K562 (cell line): Measurements from ENCODE around the gene U2SURP.

Experiments used
- ADNP ChIP-seq: fragments of 200-800 bp; sonication (Bioruptor generic); IDR thresholded peaks from 2 replicates; pipeline ENCODE4 v1.6.1; 2016; ENCODE audit warnings: missing genetic modification characterization, missing compliant biosample characterization
- CHD2 ChIP-seq: IDR thresholded peaks from 2 replicates; pipeline ENCODE4 v1.6.1; 2011; ENCODE audit warnings: low read depth, low read length
- EZH2 ChIP-seq: IDR thresholded peaks from 2 replicates; pipeline ENCODE4 v1.6.1; 2012; ENCODE audit warnings: low read depth, mild to moderate bottlenecking, inconsistent platforms, low read length, borderline replicate concordance
- MCM5 ChIP-seq: fragments of 450-650 bp; IDR thresholded peaks from 2 replicates; pipeline ENCODE4 v1.6.1; 2016; ENCODE audit warnings: low read depth
- NFRKB ChIP-seq: fragments of 450-650 bp; IDR thresholded peaks from 2 replicates; pipeline ENCODE4 v1.6.1; 2016; ENCODE audit warnings: low read depth
- THRA ChIP-seq: fragments of 450-650 bp; IDR thresholded peaks from 2 replicates; pipeline ENCODE4 v1.6.1; 2017; ENCODE audit warnings: mild to moderate bottlenecking, moderate library complexity
- ZBTB26 ChIP-seq: fragments of 450-650 bp; formaldehyde crosslinking; IDR thresholded peaks from 2 replicates; pipeline ENCODE4 v1.4.0; 2022; ENCODE audit warnings: missing genetic modification characterization
- TF ChIP-seq, protein P1 (sequence below): fragments of 250-450 bp; sonication (Bioruptor Pico); IDR thresholded peaks from 2 replicates; pipeline ENCODE4 v1.8.0; 2022; ENCODE audit warnings: moderate library complexity, mild to moderate bottlenecking, inconsistent platforms
- TF ChIP-seq, protein P2 (sequence below), 3 experiments: IDR thresholded peaks in 2 of 3; conservative IDR thresholded peaks in 1 of 3; 2 replicates each; pipeline ENCODE4 v1.5.1; 2011 to 2012; ENCODE audit warnings: low read length in 3 of 3, mild to moderate bottlenecking in 3 of 3, control low read depth in 2 of 3, improper control_type of control experiment in 1 of 3, inconsistent platforms in 1 of 3, low read depth in 1 of 3, mixed read lengths in 1 of 3, moderate library complexity in 1 of 3; ENCODE audit not compliant: insufficient read depth in 2 of 3
- TF ChIP-seq, protein P3 (sequence below): fragments of 250-450 bp; sonication (Bioruptor Pico); IDR thresholded peaks from 2 replicates; pipeline ENCODE4 v1.5.0; 2021; ENCODE audit warnings: mild to moderate bottlenecking, borderline replicate concordance

DNA sequence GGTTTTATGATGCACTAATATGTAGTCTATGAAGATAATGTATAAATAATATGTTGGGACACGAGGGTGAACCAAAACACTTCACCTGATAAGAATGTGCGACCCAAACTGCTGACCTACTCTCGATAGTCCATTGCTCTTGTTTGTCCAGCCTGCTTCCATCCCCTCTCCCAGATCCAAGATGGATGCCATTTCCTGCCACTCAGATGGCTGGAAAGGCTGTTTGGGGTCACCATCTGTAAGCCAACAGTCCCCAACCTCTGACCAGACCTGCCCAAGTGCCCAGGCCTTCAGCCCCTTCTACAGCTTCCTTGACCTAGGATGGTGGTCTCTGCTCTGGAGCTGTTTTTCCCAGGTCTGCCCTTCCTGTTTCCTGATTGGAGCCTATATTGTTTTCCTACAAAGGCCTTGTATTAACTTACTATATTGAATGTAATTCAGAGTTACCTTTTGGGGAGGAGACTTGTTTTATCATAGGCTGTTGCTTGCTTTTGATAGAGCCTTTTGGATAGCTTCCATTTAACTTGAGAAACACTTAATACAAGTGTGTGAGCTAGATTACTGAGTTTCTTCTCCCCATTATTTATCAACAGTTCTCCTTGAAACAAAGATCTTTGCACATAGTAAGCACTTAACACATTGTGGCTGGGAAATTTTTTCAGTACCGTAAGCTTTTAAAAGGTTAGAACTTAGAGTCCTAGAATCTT, 32.9 kb upstream of the U2SURP start:
- TF ChIP-seq MCM5 (no peak), ADNP (tag) (no peak), CHD2 (no peak), NFRKB (no peak), THRA (no peak), EZH2 (no peak), ZBTB26 (CRISPR knock-in tag) (no peak)
- TF ChIP-seq, protein P1, sequence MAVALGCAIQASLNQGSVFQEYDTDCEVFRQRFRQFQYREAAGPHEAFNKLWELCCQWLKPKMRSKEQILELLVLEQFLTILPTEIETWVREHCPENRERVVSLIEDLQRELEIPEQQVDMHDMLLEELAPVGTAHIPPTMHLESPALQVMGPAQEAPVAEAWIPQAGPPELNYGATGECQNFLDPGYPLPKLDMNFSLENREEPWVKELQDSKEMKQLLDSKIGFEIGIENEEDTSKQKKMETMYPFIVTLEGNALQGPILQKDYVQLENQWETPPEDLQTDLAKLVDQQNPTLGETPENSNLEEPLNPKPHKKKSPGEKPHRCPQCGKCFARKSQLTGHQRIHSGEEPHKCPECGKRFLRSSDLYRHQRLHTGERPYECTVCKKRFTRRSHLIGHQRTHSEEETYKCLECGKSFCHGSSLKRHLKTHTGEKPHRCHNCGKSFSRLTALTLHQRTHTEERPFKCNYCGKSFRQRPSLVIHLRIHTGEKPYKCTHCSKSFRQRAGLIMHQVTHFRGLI: no peak
- TF ChIP-seq, protein P2, sequence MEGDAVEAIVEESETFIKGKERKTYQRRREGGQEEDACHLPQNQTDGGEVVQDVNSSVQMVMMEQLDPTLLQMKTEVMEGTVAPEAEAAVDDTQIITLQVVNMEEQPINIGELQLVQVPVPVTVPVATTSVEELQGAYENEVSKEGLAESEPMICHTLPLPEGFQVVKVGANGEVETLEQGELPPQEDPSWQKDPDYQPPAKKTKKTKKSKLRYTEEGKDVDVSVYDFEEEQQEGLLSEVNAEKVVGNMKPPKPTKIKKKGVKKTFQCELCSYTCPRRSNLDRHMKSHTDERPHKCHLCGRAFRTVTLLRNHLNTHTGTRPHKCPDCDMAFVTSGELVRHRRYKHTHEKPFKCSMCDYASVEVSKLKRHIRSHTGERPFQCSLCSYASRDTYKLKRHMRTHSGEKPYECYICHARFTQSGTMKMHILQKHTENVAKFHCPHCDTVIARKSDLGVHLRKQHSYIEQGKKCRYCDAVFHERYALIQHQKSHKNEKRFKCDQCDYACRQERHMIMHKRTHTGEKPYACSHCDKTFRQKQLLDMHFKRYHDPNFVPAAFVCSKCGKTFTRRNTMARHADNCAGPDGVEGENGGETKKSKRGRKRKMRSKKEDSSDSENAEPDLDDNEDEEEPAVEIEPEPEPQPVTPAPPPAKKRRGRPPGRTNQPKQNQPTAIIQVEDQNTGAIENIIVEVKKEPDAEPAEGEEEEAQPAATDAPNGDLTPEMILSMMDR (IDR thresholded peaks at IDR 0.05 in 2 of 3, conservative IDR thresholded peaks at IDR 0.05 in 1 of 3; ENCODE audit: insufficient read depth in 2 of 3, low read depth in 1 of 3, low read length in 3 of 3): no peak
- TF ChIP-seq, protein P3, sequence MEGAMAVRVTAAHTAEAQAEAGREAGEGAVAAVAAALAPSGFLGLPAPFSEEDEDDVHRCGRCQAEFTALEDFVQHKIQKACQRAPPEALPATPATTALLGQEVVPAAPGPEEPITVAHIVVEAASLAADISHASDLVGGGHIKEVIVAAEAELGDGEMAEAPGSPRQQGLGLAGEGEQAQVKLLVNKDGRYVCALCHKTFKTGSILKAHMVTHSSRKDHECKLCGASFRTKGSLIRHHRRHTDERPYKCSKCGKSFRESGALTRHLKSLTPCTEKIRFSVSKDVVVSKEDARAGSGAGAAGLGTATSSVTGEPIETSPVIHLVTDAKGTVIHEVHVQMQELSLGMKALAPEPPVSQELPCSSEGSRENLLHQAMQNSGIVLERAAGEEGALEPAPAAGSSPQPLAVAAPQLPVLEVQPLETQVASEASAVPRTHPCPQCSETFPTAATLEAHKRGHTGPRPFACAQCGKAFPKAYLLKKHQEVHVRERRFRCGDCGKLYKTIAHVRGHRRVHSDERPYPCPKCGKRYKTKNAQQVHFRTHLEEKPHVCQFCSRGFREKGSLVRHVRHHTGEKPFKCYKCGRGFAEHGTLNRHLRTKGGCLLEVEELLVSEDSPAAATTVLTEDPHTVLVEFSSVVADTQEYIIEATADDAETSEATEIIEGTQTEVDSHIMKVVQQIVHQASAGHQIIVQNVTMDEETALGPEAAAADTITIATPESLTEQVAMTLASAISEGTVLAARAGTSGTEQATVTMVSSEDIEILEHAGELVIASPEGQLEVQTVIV (CRISPR knock-in tag): no peak
